HEK293 (cell line): ENCODE data around the gene P2RX2.

Experiments used
- CTCF ChIA-PET: fragments of 350-600 bp; formaldehyde crosslinking; extraction: SDS; loops from one replicate; lab custom pipeline; 2021; ENCODE audit warnings: antibody characterized with exemption; lab: Yijun Ruan, JAX
- POLR2A ChIA-PET: fragments of 300-600 bp; formaldehyde crosslinking; extraction: SDS; loops from one replicate; lab custom pipeline; 2020; ENCODE audit warnings: antibody characterized with exemption, inconsistent platforms; lab: Yijun Ruan, JAX
- H3K27ac ChIP-seq: fragments of 200-500 bp; sonication (Bioruptor generic); 2 replicates; pipeline ENCODE4 v1.5.1; 2014; ENCODE audit warnings: low read depth, low read length, control low read depth, inconsistent platforms; ENCODE audit errors: extremely low read depth
- H3K36me3 ChIP-seq, 2 experiments: fragments of 200-500 bp in 1 of 2; sonication (Bioruptor generic) in 1 of 2; 1 replicate in 1 of 2; 2 replicates in 1 of 2; pipeline ENCODE4 v1.5.1; 2014 to 2017; ENCODE audit warnings: inconsistent platforms in 2 of 2, low read length in 2 of 2; ENCODE audit not compliant: control insufficient read depth in 2 of 2, insufficient read depth in 1 of 2
- H3K4me1 ChIP-seq: fragments of 200-500 bp; sonication (Bioruptor generic); 2 replicates; pipeline ENCODE4 v1.5.1; 2014; ENCODE audit warnings: mild to moderate bottlenecking, low read length, inconsistent platforms; ENCODE audit not compliant: control insufficient read depth, insufficient read depth
- H3K4me3 ChIP-seq: 2 replicates; pipeline ENCODE4 v1.5.1; 2011; ENCODE audit warnings: low read depth, mild to moderate bottlenecking, control low read depth, low read length, moderate library complexity
- H3K9me3 ChIP-seq: fragments of 200-500 bp; sonication (Bioruptor generic); 2 replicates; pipeline ENCODE4 v1.5.1; 2014; ENCODE audit warnings: low read depth, low read length, inconsistent platforms; ENCODE audit not compliant: control insufficient read depth, insufficient read depth
- EGR2 ChIP-seq: fragments of 450-650 bp; formaldehyde crosslinking; IDR thresholded peaks from 2 replicates; pipeline ENCODE4 v1.5.1; 2016; ENCODE audit warnings: low read depth, missing biosample characterization, missing genetic modification characterization
- IKZF3 ChIP-seq: fragments of 450-650 bp; IDR thresholded peaks from 2 replicates; pipeline ENCODE4 v1.5.0; 2018; ENCODE audit warnings: missing biosample characterization, mild to moderate bottlenecking, missing genetic modification characterization, moderate library complexity
- YY1 ChIP-seq: fragments of 450-650 bp; formaldehyde crosslinking; IDR thresholded peaks from 2 replicates; pipeline ENCODE4 v1.5.1; 2018; ENCODE audit warnings: missing biosample characterization, missing genetic modification characterization
- ZEB2 ChIP-seq: fragments of 450-650 bp; formaldehyde crosslinking; IDR thresholded peaks from 2 replicates; pipeline ENCODE4 v1.5.1; 2016; ENCODE audit warnings: missing biosample characterization, missing genetic modification characterization
- ZNF138 ChIP-seq: fragments of 450-650 bp; formaldehyde crosslinking; IDR thresholded peaks from 2 replicates; pipeline ENCODE4 v1.5.1; 2016; ENCODE audit warnings: missing biosample characterization, missing genetic modification characterization, borderline replicate concordance
- ZNF140 ChIP-seq: fragments of 450-650 bp; formaldehyde crosslinking; IDR thresholded peaks from 2 replicates; pipeline ENCODE4 v1.5.1; 2016; ENCODE audit warnings: missing biosample characterization, missing genetic modification characterization
- ZNF311 ChIP-seq: fragments of 450-650 bp; formaldehyde crosslinking; IDR thresholded peaks from 2 replicates; pipeline ENCODE4 v1.5.1; 2017; ENCODE audit warnings: missing biosample characterization, missing genetic modification characterization, borderline replicate concordance
- ZNF596 ChIP-seq: fragments of 450-650 bp; IDR thresholded peaks from 2 replicates; pipeline ENCODE4 v1.5.0; 2018; ENCODE audit warnings: missing biosample characterization, mild to moderate bottlenecking, missing genetic modification characterization, moderate library complexity
- ZNF658 ChIP-seq: fragments of 450-650 bp; formaldehyde crosslinking; IDR thresholded peaks from 2 replicates; pipeline ENCODE4; 2016; ENCODE audit warnings: missing biosample characterization, missing genetic modification characterization
- TF ChIP-seq, protein P1 (sequence below): fragments of 450-650 bp; formaldehyde crosslinking; IDR thresholded peaks from 2 replicates; pipeline ENCODE4 v1.5.1; 2016; ENCODE audit warnings: missing biosample characterization, missing genetic modification characterization
- TF ChIP-seq, protein P2 (sequence below): fragments of 450-650 bp; formaldehyde crosslinking; IDR thresholded peaks from 2 replicates; pipeline ENCODE4 v1.5.1; 2016; ENCODE audit warnings: missing biosample characterization, missing genetic modification characterization
- TF ChIP-seq, protein P3 (sequence below): fragments of 450-650 bp; formaldehyde crosslinking; IDR thresholded peaks from 2 replicates; pipeline ENCODE4 v1.5.1; 2017; ENCODE audit warnings: missing biosample characterization, missing genetic modification characterization
- TF ChIP-seq, protein P4 (sequence below): fragments of 450-650 bp; formaldehyde crosslinking; IDR thresholded peaks from 2 replicates; pipeline ENCODE4 v1.5.1; 2016; ENCODE audit warnings: missing biosample characterization, missing genetic modification characterization
- TF ChIP-seq, protein P5 (sequence below): fragments of 450-650 bp; formaldehyde crosslinking; IDR thresholded peaks from 2 replicates; pipeline ENCODE4 v1.5.1; 2016; ENCODE audit warnings: missing biosample characterization, missing genetic modification characterization, borderline replicate concordance
- TF ChIP-seq, protein P6 (sequence below): fragments of 450-650 bp; IDR thresholded peaks from 2 replicates; pipeline ENCODE4 v1.5.1; 2018; ENCODE audit warnings: missing biosample characterization, missing genetic modification characterization

Gene P2RX2

DNA sequence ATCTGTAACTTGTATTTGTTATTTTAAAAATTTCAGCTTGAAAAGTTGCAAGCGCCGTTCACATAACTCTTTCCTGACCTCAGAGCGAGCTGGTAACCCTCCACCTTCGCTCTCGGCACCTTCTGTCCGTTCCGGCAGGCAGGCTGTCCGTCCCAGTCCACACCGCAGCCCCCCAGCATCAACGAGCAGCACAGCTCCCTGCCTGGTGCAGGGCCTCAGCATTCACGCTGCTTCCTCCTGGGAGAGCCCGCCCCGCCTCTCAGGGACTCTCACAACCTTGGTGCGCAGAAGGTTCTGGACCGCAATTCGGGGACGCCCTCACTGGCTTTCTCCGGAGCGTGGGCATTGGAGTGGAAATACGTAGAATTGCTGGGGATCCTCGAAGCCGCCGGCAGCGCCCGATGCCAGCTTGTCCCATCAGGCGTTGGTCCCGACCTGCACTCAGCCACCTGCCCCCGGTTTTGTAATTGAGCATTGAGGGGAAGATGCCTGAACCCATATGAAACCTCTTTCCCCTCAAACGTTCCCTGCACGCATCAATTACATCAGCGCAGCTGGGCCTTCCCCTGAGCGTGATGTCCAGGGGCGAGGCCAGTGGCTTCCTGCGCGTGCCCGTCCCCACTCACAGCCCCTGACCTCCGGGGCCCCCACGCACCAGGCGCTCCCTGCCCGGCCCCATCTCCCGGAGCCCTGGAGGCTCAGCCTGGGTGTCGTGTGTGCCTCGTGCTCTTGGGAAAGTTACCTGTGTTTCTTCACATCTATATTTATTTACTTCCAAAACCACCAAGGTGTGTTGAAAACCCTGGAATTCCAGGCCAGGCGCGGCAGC lies 27.3 kb upstream of the P2RX2 start:
- ChIA-PET CTCF (interaction anchor here (0.6 kb wide), 2 partner anchors 8 to 453 kb away, joined by 3 read pairs; no protein-coding TSS in a partner anchor), POLR2A (no interaction called here)
- no peaks in the 10 kb centered on the region for H3K36me3 ChIP-seq
- no peak overlapping the region for H3K4me3 ChIP-seq
- no peaks in the 10 kb centered on the region for H3K9me3 ChIP-seq
- no peak overlapping the region for H3K27ac ChIP-seq
- no peaks in the 10 kb centered on the region for H3K4me1 ChIP-seq
- TF ChIP-seq, protein P1, sequence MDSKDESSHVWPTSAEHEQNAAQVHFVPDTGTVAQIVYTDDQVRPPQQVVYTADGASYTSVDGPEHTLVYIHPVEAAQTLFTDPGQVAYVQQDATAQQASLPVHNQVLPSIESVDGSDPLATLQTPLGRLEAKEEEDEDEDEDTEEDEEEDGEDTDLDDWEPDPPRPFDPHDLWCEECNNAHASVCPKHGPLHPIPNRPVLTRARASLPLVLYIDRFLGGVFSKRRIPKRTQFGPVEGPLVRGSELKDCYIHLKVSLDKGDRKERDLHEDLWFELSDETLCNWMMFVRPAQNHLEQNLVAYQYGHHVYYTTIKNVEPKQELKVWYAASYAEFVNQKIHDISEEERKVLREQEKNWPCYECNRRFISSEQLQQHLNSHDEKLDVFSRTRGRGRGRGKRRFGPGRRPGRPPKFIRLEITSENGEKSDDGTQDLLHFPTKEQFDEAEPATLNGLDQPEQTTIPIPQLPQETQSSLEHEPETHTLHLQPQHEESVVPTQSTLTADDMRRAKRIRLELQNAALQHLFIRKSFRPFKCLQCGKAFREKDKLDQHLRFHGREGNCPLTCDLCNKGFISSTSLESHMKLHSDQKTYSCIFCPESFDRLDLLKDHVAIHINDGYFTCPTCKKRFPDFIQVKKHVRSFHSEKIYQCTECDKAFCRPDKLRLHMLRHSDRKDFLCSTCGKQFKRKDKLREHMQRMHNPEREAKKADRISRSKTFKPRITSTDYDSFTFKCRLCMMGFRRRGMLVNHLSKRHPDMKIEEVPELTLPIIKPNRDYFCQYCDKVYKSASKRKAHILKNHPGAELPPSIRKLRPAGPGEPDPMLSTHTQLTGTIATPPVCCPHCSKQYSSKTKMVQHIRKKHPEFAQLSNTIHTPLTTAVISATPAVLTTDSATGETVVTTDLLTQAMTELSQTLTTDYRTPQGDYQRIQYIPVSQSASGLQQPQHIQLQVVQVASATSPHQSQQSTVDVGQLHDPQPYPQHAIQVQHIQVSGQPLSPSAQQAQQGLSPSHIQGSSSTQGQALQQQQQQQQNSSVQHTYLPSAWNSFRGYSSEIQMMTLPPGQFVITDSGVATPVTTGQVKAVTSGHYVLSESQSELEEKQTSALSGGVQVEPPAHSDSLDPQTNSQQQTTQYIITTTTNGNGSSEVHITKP (tag by site-specific recombination): no peak
- TF ChIP-seq, protein P2, sequence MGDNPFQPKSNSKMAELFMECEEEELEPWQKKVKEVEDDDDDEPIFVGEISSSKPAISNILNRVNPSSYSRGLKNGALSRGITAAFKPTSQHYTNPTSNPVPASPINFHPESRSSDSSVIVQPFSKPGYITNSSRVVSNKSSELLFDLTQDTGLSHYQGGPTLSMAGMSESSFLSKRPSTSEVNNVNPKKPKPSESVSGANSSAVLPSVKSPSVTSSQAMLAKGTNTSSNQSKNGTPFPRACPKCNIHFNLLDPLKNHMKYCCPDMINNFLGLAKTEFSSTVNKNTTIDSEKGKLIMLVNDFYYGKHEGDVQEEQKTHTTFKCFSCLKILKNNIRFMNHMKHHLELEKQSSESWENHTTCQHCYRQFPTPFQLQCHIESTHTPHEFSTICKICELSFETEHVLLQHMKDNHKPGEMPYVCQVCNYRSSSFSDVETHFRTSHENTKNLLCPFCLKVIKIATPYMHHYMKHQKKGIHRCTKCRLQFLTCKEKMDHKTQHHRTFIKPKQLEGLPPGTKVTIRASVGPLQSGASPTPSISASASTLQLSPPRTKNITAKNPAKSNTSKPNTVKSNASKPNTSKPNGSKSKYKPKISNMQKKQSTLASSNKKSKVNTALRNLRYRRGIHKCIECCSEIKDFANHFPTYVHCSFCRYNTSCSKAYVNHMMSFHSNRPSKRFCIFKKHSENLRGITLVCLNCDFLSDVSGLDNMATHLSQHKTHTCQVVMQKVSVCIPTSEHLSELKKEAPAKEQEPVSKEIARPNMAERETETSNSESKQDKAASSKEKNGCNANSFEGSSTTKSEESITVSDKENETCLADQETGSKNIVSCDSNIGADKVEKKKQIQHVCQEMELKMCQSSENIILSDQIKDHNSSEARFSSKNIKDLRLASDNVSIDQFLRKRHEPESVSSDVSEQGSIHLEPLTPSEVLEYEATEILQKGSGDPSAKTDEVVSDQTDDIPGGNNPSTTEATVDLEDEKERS: no peak
- TF ChIP-seq ZEB2 (no peak), IKZF3 (no peak), ZNF596 (no peak), YY1 (tag by site-specific recombination) (no peak), ZNF311 (tag by site-specific recombination) (no peak), ZNF658 (tag by site-specific recombination) (no peak), ZNF138 (no peak), ZNF140 (tag by site-specific recombination) (no peak), EGR2 (tag by site-specific recombination) (no peak)
- TF ChIP-seq, protein P3, sequence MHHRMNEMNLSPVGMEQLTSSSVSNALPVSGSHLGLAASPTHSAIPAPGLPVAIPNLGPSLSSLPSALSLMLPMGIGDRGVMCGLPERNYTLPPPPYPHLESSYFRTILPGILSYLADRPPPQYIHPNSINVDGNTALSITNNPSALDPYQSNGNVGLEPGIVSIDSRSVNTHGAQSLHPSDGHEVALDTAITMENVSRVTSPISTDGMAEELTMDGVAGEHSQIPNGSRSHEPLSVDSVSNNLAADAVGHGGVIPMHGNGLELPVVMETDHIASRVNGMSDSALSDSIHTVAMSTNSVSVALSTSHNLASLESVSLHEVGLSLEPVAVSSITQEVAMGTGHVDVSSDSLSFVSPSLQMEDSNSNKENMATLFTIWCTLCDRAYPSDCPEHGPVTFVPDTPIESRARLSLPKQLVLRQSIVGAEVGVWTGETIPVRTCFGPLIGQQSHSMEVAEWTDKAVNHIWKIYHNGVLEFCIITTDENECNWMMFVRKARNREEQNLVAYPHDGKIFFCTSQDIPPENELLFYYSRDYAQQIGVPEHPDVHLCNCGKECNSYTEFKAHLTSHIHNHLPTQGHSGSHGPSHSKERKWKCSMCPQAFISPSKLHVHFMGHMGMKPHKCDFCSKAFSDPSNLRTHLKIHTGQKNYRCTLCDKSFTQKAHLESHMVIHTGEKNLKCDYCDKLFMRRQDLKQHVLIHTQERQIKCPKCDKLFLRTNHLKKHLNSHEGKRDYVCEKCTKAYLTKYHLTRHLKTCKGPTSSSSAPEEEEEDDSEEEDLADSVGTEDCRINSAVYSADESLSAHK (tag by site-specific recombination): no peak; the same call in 1 of the 2 replicates
- TF ChIP-seq, protein P4, sequence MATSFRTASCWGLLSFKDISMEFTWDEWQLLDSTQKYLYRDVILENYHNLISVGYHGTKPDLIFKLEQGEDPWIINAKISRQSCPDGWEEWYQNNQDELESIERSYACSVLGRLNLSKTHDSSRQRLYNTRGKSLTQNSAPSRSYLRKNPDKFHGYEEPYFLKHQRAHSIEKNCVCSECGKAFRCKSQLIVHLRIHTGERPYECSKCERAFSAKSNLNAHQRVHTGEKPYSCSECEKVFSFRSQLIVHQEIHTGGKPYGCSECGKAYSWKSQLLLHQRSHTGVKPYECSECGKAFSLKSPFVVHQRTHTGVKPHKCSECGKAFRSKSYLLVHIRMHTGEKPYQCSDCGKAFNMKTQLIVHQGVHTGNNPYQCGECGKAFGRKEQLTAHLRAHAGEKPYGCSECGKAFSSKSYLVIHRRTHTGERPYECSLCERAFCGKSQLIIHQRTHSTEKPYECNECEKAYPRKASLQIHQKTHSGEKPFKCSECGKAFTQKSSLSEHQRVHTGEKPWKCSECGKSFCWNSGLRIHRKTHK (tag by site-specific recombination): no peak
- TF ChIP-seq, protein P5, sequence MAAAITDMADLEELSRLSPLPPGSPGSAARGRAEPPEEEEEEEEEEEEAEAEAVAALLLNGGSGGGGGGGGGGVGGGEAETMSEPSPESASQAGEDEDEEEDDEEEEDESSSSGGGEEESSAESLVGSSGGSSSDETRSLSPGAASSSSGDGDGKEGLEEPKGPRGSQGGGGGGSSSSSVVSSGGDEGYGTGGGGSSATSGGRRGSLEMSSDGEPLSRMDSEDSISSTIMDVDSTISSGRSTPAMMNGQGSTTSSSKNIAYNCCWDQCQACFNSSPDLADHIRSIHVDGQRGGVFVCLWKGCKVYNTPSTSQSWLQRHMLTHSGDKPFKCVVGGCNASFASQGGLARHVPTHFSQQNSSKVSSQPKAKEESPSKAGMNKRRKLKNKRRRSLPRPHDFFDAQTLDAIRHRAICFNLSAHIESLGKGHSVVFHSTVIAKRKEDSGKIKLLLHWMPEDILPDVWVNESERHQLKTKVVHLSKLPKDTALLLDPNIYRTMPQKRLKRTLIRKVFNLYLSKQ (tag by site-specific recombination): no peak
- TF ChIP-seq, protein P6, sequence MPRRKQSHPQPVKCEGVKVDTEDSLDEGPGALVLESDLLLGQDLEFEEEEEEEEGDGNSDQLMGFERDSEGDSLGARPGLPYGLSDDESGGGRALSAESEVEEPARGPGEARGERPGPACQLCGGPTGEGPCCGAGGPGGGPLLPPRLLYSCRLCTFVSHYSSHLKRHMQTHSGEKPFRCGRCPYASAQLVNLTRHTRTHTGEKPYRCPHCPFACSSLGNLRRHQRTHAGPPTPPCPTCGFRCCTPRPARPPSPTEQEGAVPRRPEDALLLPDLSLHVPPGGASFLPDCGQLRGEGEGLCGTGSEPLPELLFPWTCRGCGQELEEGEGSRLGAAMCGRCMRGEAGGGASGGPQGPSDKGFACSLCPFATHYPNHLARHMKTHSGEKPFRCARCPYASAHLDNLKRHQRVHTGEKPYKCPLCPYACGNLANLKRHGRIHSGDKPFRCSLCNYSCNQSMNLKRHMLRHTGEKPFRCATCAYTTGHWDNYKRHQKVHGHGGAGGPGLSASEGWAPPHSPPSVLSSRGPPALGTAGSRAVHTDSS: no peak
